Ishikawa (cell line): ENCODE results near the gene GAPVD1.

Experiments used
- NFIC ChIP-seq: IDR thresholded peaks from 2 replicates; pipeline ENCODE4 v1.6.1; 2012
- TCF12 ChIP-seq: IDR thresholded peaks from 2 replicates; pipeline ENCODE4 v1.6.1; 2012; ENCODE audit warnings: low read depth

GRCh38 chr9:125295657-125296056 lies 34.0 kb downstream of the GAPVD1 start:
- TF ChIP-seq TCF12 (no peak), NFIC (no peak)
